ENCODE measurements around the gene TGFBR3L.

- TF ChIP-seq CTCF (IDR thresholded peaks at IDR 0.05) (no peak), POLR2A (IDR thresholded peaks at IDR 0.05) (no peak)
Measured at GRCh38 chr19:7895565-7895964, 19.1 kb upstream of the TGFBR3L start.
